ENCODE measurements around the gene DLEU7.

Gene DLEU7

DNA sequence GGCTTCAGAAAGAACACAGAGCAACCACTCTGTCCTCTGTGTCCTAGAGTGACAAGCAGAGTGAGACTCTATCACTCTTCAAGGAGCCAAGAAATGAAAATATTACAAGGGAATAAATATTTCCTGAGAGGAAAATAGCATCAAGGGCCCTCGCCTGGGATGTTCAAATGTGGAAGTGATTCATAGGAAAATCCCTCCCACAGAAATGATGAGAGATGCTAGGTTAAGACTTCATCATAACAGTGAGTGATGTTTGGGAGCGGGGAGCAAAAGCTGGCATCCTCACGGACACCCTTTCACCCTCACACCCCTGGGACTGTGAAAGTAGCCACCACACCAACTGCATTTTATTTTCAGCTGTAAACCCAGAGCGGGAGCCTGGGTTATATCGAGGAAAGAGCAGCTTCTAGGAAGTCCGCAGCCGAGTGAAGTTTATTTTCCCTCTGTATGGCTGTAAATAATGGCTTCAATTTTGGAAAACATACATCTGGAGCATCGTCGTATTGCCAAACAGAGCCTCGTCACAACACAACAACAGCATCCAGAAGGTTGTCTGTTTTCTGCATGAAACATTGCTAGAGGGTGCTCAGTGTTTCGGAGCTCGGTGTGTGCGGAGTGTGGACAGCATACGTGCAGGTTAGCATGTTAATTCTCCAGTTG is 54.8 kb downstream of the DLEU7 start:
- peak; percentile 51 for DNase-seq

DNA sequence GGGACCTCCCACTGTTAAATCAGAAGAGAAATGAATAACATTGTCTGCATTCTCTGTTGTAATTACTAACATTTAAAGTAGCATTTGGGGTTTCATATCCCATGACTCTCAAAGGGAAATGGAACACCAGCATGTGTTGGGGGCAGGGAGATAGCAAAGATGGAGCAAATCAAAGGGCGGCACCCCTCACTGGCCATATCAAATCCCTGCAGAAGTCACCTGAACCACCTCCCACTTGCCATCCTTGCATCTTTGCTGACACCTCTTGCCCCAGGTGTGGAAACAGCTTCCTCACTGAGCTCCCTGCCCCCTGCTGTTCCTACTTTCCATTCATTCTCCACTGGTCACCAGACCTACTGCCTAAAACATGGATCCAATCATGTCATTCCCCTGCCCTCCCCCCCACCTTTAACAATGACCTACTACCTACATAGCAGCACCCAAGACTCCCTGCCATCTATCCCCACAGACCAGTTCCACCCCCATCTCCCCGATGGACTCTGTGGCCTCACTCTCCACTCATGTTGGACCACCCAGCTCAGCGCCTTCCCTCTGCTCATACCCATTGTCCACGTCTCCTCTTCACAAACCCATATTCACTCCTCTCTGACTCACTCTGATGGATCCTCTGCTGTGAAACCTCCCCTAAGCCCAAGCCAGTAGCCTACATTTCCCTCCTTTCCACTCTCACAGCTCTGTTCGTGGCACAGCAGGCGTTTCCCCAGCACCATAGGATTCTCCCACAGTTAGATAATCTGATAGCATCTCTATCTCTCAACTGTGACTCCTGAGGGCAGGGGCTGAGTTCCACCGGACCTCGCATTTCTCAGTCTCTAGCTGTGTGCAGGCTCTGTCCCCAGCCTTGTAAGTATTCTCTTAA is 55.9 kb downstream of the DLEU7 start:
- no peak for DNase-seq

DNA sequence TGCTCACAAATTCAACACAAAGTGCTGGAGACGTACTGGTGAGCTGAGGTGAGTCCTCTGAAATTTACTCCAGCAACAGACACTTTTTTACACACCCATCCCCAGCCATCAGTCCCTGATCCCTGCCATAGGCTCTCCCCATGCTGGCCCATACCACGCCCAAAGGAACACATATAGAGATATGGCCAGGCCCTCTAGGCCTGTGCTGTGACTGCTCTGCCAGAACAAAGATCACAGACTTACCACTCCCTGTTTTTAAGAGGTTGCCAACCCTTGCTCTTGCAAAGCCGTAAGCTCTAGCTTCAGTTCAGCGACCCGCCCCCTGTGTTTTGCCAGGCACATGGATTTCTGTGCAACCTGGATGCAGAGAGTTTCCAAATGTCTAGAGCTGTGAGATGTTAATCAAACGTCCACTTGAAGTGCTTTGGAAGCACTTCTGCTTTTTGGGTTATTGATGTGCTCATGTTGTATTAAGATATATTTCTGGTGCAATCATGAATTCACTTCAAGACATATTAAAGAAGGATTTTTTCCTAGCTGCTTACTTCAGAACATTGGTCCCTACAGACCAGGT is 59.7 kb downstream of the DLEU7 start:
- DNase-seq, result no peak

DNA sequence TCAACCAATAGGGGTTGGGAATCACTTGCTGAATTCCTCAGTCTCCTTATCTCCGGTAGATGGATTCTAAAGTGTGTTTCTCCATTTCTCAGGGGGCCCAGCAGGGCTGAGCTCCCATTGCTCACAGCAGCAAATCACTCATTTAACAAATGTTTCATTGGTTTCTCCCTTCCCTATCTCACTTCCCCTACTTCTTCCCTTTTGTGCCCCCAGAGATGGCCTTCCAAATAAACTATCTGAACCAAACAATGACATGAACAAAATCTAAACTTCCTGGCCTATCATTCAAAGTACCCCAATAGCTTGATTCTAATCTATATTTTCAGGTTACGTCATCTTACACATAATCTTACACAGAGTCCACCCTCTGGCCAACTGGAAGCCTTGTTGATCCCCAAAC is 60.4 kb downstream of the DLEU7 start:
- no peak for DNase-seq

DNA sequence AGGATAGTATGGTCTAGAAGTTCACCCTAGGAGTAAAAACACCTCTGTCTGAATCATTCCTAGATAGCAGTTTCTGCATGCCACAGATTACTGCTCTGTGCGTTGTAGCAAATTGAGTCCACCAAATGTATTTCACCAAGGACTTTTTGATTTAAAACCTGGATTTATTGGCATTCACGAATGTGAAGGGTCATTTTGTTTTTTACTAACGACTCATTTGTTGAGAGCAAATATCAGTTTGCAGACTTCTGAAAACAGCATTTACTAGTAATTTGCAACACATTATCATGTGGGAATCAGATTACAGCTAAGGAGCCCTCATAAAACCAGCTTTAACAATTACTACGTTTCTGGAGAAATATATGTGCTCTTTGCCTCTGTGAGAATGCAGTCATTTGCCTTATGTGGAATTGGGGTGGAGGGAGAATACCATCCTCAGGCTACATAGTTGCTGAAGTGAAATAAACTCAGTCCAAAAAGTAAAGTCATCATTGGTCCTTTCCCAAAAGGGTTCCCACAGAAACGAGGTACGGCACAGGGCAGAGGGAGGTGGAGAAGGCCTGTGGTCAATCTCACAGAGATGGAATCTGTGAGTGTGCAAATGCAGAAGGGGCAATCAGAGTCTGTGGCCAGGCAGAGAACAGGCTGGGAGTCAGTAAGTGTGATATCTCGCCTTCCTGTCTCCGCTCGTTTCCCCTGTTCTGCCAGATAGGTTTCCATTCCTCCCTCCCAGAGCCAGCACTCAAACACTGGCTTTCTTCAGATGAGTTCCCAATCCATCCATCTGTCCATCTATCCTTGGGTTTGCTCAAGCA is 63.1 kb downstream of the DLEU7 start:
- DNase-seq, result peak; percentile 31

DNA sequence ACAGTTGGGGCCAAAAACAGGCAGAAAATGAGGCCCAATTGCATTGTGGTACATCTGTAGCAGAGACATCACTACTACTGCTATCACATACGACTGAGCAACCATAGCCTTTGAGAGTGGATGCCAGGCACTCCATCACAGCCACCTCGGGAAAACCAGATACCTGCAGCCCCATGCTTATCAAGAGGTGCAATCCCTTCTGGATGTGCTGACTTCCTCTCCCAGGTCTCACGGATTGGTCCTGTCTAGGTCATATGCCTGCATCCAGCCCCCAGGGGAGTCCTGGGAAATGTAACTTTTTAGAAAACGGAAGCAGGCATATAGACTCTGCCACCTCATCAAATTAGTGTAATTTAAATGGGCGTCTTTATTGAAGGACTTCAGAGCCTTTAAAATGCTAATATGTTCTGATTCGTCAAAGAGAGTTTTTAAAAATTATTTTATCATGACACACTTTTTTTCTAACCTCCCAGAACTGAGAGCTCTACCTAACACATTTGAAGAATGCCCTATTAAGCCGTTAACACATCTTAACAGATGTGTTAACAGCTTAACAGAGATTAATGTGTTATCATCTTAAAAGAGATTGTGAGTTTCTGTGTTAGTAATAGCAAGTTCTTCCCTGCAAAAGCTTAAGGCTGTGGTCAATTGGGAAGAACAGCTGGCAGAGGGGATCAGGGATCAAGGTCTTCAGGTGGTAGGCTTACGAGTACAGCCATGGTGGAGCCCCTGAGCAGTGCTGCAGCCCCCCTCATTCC is 63.9 kb downstream of the DLEU7 start:
- DNase-seq, result no peak

Measured in fibroblast of skin of right quadriceps (primary cell).